ENCODE data around the gene XIRP2. TPM values are rescaled to one million over a fixed set of nuclear protein-coding genes. Genes with fewer than 3 reads are reported as not detected.
"Not testable (repeated sequence)": the region's sequence is repeated elsewhere in the genome, so short reads cannot be mapped to it uniquely, and the experiment has no call there.

XIRP2 gene
- total RNA-seq, 1 donor from 2014 or later, result not detected

DNA sequence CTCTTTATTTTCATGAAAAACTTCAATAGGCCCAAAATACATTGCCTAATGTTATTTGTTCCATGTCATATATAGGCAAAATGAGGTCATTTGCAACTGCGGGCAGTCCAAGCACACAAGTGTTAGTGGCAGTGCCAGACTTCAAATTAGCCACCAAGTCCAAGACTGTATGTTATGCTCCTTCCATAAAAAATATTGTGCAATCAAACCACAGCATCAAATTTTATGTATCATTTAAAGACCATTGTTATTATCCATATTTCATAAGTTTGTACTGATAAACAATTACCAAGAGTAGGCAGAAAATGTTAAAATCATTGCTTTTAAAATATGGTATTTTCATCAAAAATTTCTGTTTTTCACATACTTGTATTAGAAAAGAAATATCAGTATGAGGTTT is 54.1 kb downstream of the XIRP2 start:
- DNase-seq (ENCODE audit: low read depth in 2 of 2), result no peak

GRCh38 chr2:166944909-166945308 is 56.6 kb downstream of the XIRP2 start:
- DNase-seq (ENCODE audit: low read depth in 2 of 2), result no peak

GRCh38 chr2:166957686-166958085 is 69.4 kb downstream of the XIRP2 start:
- DNase-seq (ENCODE audit: low read depth in 2 of 2), result no peak

- no peak for DNase-seq (ENCODE audit: low read depth in 2 of 2)
These were observed 70.8 kb downstream of the XIRP2 start for GRCh38 chr2:166958986-166959481.

GRCh38 chr2:166959556-166959955 is 71.3 kb downstream of the XIRP2 start:
- DNase-seq (ENCODE audit: low read depth in 2 of 2), result no peak

DNA sequence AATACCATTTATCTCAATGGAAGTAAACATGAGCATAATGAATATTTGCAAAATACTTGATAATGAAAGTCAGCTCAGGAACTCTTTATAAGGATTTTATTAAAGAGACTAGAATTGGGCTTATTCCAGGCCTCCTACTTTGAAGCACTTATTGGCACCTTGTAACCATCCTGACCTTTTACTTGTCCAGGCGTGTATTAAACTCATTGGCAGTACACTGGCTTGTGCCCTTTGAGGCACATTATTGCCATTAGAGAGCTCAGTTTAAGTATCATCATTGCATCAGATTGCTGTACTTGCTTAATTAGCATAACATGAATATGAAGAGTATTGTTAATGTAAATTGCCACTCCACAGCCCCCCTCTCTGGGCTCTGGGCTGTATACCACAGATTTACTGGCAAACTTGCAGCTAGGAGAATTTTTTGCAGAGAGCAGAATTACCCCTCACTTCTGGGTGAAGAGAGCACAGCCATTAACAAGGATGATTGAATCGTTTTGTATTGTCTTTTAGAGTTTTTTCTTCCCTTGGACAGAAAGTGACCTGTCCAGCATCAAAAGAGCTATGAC is 72.5 kb downstream of the XIRP2 start:
- no peak for DNase-seq (ENCODE audit: low read depth in 2 of 2)

GRCh38 chr2:166961933-166962332 is 73.7 kb downstream of the XIRP2 start:
- DNase-seq (ENCODE audit: low read depth in 2 of 2), result no peak

GRCh38 chr2:166969486-166969885 is 81.2 kb downstream of the XIRP2 start:
- no peak for DNase-seq (ENCODE audit: low read depth in 2 of 2)

DNA sequence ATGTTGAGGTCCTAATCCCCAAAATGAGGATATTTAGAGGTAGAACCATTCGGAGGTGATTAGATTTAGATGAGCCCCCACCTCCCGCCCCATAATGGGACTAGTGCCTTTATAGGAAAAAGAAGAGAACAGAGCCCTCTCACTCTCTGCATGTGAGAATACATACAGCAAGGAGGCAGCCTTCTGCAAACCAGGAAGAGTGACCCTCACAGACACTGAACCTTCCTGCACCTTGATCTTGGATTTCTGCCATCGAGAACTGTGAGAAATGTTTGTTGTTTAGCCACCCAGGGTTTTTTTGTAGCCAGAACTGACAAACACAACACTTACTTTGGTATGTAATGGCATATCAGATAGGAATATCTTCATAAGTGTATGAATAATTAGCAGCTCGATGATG is 83.7 kb downstream of the XIRP2 start:
- DNase-seq (ENCODE audit: low read depth in 2 of 2), result no peak

DNA sequence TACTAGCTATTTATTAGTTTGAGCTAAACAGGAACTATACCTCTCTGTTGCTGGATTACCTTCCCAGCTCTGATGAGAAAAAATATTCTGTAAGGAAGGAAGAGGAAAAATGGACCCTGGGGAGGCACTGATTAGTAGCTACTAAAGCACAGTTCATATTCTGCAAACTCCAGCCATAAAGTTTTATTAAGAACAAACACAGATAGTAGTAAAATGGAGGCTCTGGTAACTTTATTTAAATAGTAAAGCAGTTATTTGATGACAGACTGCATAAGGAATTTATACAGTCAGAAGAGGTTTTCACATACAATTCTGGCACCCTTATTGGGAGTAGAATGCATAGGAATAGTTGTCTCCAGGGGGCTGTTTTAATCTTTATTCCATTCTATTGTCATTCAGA is 84.1 kb downstream of the XIRP2 start:
- no peak for DNase-seq (ENCODE audit: low read depth in 2 of 2)

GRCh38 chr2:166984188-166984587 is 95.9 kb downstream of the XIRP2 start:
- no peak for DNase-seq (ENCODE audit: low read depth in 2 of 2)

GRCh38 chr2:166984797-166985196 is 96.5 kb downstream of the XIRP2 start:
- DNase-seq (ENCODE audit: low read depth in 2 of 2), result no peak

GRCh38 chr2:166994588-166995336 is 106.5 kb downstream of the XIRP2 start:
- no peak for DNase-seq (ENCODE audit: low read depth in 2 of 2)

- no peak for DNase-seq (ENCODE audit: low read depth in 2 of 2)
These were observed 108.2 kb downstream of the XIRP2 start for GRCh38 chr2:166996465-166996864.

GRCh38 chr2:167001165-167001564 is 112.9 kb downstream of the XIRP2 start:
- DNase-seq (ENCODE audit: low read depth in 2 of 2), result no peak

DNA sequence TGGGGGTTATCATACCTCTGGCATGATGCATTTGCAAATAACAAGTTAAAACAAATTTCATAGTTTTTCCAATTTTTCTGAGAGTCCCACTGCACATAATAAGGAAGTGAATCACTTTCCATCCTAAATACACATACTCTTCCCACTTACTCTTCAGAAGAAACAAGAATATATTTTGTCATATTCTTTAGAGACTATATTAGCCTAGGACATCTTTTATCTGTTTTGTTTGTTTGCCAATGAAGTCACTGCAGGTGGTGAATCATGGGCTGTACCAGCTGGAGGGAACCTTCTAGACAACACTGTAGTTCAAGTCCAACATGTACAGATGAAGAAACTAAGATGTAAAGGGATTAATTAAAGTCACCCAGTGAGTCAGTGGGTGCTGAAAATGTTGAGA is 116.8 kb downstream of the XIRP2 start:
- no peak for DNase-seq (ENCODE audit: low read depth in 2 of 2)

- DNase-seq (ENCODE audit: low read depth in 2 of 2), result no peak
These were observed 124.9 kb downstream of the XIRP2 start for GRCh38 chr2:167013227-167013626.

- DNase-seq (ENCODE audit: low read depth in 2 of 2), result no peak
These were observed 127.5 kb downstream of the XIRP2 start for GRCh38 chr2:167015806-167016205.

DNA sequence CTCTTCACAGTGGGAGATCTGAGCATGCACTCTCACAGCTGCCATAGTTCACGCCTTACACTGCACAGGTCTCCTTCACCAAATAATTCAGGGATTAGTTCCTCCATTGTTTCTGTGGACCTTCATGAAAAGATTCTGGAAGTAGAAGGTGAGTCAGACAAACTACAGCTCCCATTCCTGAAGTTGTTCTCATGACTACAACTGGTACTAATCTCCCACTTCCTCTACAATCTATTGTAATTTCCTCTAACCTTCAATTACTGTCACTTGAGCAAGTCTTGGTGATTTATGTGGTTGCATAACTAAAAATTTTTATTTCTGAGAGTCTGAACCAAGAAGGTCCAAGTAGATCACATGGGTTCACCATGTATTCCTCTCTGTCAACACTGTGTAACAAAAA is 128.7 kb downstream of the XIRP2 start:
- no peak for DNase-seq (ENCODE audit: low read depth in 2 of 2)

DNA sequence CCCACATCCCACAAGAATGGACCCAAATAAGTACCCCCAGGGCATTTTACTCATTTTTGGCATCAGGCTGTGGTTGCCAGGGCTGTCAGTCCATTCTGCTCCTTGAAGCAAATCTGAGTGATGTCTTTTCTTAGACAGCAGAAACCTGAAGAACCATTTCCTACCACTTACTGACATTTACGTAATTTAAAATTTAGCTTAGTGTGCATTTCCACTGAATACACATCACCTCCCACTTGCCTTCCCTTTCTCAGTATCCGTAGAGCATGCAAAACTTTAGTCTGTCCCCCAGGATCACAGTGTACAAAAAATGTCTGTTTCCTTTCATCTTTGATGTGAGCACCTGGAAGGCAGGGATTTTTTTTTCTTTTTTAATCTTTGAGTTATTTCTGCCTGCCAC is 130.3 kb downstream of the XIRP2 start:
- DNase-seq (ENCODE audit: low read depth in 2 of 2), result no peak

DNA sequence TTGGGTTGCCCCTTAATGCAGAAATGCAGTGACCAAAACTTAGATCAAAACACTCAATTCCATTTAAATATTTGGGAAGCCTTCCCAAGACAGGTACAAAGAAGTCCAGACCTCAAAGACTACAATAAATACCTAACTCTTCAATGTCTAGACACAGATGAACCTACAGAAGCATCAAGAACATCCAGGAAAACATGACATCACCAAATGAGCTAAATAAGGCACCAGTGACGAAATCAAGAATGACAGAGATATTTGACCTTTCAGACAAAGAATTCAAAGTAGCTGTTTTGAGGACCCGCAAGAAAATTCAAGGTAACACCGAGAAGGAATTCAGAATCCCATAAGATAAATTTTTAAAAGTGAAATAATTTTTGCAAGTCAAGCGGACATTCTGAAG is 140.2 kb downstream of the XIRP2 start:
- DNase-seq (ENCODE audit: low read depth in 2 of 2), result no peak

DNA sequence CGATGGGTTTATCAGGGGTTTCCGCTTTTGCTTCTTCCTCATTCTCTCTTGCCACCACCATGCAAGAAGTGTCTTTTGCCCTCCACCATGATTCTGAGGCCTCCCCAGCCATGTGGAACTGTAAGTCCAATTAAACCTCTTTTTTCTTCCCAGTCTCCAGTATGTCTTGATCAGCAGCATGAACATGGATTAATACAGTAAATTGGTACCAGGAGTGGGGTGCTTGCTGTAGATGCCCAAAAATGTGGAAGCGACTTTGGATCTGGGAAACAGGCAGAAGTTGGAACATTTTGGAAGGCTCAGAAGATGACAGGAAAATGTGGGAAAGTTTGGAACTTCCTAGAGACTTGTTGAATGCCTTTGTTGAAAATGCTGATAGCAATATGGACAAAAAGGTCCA is 146.7 kb downstream of the XIRP2 start:
- not testable (repeated sequence) for DNase-seq (ENCODE audit: low read depth in 2 of 2)

- no peak for DNase-seq (ENCODE audit: low read depth in 2 of 2)
These were observed 160.5 kb downstream of the XIRP2 start for GRCh38 chr2:167048829-167049228.
